Caki2 (cell line): ENCODE results near the gene PTPRN2. TPM values are rescaled to one million over a fixed set of nuclear protein-coding genes. Genes with fewer than 3 reads are reported as not detected.
"Not testable (repeated sequence)": the region's sequence is repeated elsewhere in the genome, so short reads cannot be mapped to it uniquely, and the experiment has no call there.

Experiments
- DNase-seq: peaks from one replicate; pipeline ENCODE4 v3.0.0-alpha.2; 2015; ENCODE audit warnings: low read depth
- in situ Hi-C: cut with HindIII; loops from 2 replicates; pipeline ENCODE4 v1.10.0; 2016; ENCODE audit warnings: low sequenced_read_pairs, low pct_unique_long_range_greater_than_20kb, mixed read lengths
- total RNA-seq: library from RNA; depleted of rRNA; stranded (reverse); fragments of >200 nt; shearing (Covaris generic); gene quantifications from 2 replicates; pipeline ENCODE4 v1.2.3, GENCODE V29; 2014; ENCODE audit warnings: low replicate concordance

PTPRN2 gene
- total RNA-seq, 1 experiment from 2014 or later = 0.88 TPM

DNA sequence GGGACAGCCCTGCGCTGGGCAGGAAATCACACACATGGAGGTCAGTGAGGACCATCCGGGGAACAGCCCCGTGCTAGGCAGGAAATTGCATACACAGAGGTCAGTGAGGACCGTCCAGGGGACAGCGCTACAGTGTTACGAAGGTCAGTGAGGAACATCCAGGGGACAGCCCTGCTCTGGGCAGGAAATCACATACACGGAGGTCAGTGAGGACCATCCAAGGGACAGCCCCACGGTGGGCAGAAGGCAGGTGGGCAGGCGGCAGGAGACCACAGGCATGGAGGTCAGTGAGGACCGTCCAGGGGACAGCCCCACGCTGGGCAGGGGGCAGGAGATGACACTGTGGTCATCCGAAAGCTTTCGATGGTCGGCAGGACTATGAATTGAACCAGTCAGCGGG lies 79.7 kb downstream of the PTPRN2 start:
- in situ Hi-C loops = no loop called here

DNA sequence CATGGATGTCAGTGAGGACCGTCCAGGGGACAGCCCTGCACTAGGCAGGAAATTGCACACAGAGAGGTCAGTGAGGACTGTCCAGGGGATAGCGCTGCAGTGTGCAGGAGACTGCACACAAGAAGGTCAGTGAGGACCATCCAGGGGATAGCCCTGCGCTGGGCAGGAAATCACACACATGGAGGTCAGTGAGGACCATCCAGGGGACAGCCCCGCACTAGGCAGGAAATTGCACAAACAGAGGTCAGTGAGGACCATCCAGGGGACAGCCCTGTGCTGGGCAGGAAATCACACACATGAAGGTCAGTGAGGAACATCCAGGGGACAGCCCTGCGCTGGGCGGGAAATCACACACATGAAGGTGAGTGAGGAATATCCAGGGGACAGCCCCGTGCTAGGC lies 80.4 kb downstream of the PTPRN2 start:
- in situ Hi-C loops, DNase-seq: not testable (repeated sequence)

More for the DNA sequence above, 79.7 kb downstream of the PTPRN2 start:
- DNase-seq = no peak

DNA sequence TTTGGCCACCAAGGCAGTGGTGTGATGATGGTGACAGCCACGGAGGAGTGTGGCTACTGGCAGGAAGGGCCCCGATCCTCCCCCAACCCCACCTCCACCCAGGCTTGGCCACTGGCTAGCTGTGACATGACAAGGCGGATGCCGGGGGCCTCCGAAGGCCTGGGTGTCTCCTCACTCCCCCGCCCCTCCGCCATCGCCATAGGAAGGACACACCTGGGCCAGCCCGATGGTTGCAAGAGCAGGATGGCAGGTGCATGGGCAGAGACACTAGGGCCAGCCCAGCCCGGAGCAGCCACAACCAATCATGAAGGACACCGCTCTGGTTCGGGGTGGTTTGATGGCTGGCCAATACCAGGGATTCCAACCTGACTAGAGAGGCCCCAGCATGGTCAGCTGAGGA lies 81.0 kb downstream of the PTPRN2 start:
- in situ Hi-C loops = no loop called here
- no peak for DNase-seq

DNA sequence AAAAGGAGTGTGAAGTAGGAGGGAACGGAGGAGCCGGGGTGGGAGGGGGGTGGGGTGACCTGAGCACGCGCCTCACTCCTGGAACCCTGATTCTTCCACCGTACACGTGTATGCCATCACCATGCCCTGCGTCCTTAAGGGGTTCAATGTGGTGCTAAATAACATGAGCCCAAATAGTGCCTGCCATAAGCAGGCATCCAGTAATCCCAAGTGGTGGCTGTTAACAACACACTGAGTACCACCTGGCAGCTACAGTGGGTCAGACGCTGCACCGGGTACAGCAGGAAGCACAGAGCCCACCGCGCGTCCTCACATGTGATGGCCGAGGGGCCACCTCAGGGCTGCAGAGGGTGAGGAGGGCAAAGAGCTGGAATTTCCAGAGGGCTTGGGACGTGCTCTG lies 81.9 kb downstream of the PTPRN2 start:
- in situ Hi-C loops = no loop called here

DNA sequence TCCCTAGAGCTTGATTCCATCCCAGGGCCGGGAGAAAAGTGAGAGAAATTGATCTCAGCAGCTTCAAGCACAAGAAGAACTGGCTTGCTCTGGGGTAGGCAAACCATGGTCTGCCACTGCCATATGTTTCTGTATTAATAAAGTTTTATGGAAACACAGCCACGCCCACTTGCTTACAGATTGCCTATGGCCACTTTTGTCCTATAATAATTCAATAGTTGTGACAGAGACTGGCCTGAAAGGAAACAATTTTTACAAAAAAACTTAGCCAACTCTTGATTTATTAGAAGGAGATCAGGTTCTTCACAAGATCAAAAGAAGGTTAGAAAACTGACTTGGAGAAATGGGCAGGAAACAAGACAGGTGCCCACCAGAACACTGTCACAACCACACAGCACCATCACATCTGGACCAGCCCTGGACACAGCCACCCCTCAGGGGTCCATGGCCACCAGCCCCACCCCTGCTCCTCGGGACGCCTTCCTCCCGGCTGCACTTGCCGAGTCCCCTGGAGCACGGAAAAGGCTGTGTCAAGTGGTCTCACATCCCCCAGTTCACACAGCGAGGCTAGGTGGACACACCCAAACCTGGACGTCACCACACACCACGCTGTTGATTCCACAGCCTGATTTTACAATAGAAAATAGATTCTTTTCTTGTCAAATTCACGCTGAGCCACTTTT lies 85.4 kb downstream of the PTPRN2 start:
- DNase-seq = no peak
- in situ Hi-C loops = no loop called here

More for the DNA sequence above, 81.9 kb downstream of the PTPRN2 start:
- no peak for DNase-seq

DNA sequence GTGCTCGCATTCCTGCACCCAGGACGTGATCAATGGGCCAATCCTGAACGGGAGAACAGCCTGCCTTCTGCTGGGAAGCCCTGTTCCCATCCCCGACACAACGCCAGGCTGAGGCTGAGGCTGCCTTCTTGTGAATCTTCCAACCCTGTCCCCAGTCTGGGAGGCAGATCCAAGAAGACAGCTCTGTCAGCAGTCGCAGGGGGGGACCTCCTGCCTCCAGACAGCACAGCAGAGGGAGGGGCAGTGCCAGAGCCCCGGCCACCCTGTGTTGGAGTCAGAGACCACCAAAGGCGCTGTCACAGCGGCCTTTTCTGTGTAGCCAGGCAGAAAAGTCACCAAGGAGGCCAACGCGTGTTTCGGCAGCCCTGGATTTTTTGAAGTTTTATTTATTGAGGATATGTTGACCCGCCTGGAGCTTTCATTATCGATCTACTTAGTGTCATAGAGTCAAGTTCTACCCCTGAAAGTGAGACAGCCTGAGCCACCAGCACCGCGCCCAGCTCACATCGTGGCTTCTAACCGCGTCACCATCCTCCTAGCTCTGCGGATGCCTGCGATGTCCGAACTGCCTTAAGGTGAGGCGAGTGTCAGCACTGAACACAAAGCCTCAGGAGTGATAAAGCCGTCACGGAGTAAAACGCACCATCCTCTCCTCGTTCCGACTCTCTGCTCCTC lies 86.1 kb downstream of the PTPRN2 start:
- in situ Hi-C loops = no loop called here
- DNase-seq = no peak

DNA sequence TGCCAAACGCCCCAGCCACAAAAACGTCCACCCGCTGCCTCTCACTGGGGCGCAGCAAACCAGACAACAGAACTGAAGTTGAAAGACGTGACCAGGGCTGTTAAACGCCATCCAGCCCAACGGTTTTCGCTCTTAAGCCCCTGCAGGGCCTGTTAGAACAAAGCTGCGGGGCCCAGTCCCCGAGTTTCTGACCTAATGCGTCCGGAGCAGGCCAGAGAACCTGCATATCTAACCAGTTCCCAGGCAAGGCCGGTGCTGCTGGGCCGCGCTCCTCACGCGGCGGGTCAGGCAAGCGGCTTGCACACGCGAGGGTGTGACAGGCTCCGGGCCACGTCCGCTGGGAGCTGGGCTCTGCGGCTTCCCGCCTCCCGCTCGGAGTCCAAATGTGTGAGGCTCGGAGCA lies 87.0 kb downstream of the PTPRN2 start:
- in situ Hi-C loops = no loop called here
- DNase-seq = no peak

DNA sequence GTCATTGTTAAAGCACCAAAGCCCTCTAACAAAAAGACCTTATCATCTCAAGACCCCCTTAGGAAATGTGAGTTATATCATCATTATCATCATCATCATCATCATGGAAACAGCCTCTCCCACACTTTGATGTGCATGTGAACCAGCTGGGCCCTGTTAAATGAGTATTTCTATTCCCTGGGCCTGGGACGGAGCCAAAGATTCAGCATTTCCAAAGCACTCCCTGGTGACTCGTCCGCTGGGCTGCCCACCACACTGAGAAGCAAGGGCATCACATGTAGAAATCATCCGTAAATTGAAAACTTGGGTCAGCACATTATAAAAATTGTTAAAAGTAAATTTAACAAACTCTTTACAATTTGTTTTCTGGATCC lies 88.6 kb downstream of the PTPRN2 start:
- DNase-seq = no peak
- in situ Hi-C loops = no loop called here

DNA sequence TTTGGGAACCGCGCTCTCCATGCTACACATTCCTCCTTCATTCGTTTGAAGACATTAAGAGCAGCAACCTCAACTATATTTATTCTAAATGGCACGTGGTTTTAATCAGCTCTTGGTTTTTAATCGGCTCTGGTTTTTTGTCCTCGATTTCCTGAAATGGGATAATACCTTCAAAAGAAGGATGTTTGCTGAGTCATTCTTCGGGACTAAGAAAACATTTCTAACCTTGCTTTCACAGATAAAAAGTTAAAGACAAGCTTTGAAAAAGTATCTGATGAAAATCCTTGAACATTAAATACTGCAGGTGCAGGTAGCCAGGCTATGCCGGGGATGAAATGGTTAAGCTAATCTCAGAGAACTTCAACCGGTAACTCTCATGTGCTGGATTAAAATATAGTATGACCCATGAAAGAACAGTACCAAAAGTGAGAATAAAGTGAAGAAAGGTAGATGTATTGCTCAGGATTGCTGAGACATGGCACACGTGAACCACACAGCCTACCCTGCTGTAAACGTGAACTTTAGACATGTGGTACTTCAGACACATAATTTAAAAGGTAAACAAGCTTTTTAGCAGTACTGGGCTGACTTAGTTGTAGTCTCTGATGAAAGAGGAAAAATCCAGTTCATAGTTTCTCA lies 89.1 kb downstream of the PTPRN2 start:
- no peak for DNase-seq
- in situ Hi-C loops = no loop called here

DNA sequence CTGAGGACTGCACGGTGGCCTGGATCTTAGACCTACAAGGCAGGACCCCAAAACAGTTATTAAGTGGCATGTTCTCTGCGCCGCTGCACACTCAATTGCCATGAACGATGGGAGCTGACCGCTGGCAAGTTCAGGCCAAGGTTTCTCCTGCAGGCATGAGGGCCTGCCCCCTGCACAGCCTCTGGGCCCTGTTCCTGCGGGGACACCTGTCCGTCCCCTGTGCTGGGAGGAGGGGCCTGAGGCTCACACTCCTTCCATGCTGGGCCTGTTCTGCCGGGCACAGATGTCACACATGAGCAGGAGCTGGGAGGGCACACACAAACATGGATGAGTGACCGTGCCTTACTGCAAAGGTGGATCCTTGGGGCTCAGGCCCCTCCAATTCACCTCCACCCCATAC lies 90.0 kb downstream of the PTPRN2 start:
- in situ Hi-C loops = no loop called here
- no peak for DNase-seq

DNA sequence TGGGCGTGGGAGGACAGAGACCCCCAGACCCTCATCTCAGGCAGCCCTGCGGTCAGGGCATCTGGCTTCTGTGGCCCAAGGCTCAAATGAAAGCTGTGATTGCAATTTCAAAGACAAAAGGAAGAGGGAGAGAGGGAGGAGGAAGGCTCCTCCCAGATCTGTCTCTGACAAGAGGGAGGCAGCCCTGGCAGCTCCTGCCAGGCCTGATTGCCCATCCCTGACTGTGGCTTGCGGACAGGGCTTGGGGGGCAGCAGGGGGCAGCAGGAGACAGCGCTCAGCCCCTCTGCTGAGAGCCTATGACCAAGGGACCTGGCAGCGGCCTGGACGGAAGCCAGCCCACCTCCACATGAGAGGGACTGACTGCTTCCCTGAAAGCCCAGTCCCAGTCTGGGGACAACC lies 91.8 kb downstream of the PTPRN2 start:
- in situ Hi-C loops = no loop called here

DNA sequence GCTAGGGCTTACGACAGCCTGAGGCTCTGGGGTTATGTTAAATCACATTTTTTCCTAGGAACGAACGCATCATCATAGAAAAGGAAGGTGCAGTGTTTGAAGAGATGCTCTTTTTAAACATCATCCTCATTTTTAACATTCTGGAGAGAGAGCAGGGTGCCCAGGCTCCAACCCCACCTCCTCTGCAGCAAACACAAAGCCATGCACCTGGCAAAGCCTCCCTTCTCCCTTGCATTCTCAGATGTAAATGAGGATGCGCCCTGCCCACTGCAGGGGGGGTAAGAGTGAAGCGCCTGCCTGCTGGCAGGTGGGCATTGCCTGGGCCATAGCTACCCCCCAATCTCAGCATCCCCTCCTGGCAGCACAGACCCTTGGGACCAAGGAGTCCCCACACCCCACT lies 92.4 kb downstream of the PTPRN2 start:
- DNase-seq = no peak
- in situ Hi-C loops = no loop called here

More for the DNA sequence above, 91.8 kb downstream of the PTPRN2 start:
- DNase-seq = peak; percentile 34

DNA sequence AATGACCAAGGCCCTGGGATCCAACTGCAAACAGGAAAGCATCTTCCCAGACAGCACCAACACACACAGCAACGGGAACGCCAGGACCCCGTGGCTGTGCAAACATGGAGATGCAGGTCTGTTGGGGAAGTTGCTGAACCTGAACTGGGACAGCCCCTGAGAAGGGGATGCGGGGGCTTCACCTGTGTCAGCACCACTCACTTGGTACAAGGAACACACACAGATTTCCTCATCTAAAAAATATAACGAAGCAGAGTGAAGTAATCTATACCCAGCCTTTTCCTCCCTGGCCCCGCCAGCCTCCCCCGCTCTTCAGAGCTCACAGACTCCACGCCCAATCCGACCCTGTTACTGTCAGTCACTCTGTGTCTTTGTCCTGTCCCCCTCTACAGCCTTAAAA lies 93.0 kb downstream of the PTPRN2 start:
- DNase-seq = no peak
- in situ Hi-C loops = no loop called here

DNA sequence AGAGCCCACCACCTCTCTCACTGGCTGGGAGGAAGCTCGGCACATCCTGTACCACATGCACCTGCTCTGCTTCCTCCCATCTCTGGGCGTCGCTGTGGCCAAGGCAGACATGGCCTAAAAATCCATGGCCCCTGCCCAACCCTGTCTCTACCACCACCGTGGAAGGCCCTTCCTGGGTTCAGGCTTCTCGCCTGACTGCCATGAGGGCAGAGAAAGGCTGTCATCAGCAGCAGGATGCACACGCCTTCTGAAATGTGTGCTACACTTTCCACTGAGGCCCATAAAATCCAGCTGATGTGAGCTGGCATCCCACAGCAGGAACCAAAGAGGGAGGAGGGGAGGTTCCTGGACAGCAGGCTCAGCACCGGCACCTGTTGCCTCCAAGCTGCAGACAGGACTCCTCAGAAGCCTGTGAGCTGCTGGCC lies 93.4 kb downstream of the PTPRN2 start:
- in situ Hi-C loops = no loop called here
- DNase-seq = no peak

DNA sequence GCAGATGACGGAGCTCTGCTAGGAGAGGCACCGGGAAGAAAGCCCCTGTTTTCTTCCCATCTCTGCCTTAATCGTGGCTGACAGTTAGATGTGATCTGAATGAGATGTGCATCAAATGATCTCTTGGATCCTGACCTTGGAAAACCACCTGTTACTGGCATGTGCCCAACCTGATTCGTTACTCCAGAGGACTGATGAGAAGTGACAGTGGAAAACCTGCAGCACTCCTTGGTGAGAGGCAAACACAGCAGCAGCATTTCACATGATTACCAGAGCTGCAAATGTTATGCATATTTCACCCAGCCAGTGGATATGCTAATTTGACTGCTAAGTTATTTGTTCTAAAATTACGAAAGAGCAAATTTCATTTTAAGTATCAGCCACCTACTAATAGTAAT lies 95.3 kb downstream of the PTPRN2 start:
- in situ Hi-C loops = no loop called here
- DNase-seq = no peak

DNA sequence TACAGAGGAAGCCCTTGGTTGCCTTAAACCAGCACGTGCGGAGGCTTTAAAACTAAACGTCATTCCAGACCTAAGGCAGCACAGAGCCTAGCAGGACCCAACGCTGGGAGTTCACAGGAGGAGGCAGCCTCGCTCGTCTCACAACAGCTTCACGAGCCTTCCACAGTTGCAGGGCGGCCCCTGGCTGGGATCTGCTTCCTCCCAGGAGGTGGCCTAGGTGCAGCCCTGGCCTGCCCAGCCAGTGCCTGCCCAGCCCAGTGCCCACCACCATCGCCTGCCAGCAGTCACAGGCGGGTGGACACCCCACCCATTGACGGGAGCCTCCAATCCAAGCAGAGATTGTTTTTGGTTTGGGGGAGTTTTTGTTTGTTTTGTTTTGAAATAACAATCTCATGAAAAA lies 96.5 kb downstream of the PTPRN2 start:
- no peak for DNase-seq
- in situ Hi-C loops = no loop called here

DNA sequence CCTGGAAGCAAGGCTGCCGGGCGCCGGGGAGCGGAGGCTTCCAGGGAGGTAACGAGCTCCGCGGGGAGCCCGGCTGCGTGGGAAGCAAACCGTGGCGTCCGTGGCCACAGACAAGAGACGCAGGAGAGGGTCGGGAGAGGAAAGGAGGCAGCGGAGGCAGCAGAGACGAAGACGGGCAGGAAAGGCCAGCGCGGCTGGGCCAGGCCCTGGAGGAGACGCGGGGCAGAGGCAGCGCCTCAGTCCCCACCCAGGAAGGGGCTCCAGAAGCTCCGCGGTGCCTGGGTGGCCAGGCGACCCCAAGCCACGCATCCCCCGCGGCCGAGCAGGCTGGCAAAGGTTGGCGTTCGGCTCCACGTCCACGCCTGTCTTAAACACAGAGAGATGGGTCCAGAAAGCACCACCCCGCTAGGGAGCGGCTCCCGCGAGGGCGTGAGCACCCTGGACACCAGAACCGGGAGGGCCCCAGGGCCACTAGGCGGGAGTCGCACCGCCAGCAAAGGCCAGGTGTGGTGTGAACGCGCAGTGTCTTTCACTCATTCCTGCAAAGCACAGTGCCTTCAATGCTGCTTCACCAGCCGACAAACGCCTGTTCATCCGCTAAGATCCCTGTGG lies 97.3 kb downstream of the PTPRN2 start:
- DNase-seq = no peak
- in situ Hi-C loops = no loop called here

DNA sequence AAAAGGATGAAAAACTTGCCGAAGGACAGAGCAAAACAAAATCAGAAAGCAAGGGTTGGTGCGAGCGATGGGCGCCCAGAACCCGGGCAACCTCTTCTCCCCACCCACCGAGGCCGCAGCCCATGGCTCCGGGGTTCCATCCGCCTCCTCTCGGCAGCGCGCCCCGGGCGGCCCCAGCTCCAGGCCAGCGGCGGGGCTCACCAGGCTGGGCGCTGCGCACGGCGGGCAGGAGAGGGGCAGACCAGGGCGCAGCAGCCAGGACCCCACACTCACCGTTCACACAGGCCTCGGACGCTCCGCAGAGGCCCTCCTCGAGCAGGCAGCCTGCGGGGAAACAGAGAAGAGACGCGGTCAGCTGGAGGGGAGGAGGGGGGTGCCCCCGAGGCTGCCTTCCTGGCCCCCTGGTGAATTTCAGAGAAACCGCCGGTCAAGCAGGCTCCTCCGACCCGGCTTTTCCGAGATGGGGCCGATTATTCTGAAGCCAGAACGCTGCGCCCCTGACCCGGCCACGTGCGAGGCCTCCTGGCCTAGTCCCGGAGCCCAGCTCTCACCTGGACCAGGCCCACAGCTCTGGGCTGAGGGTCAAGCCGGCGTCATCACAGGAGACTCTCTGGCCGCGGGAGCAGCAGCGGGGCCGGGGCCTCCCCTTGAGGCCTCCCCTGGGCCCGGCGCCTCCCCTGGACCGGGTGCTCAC lies 98.0 kb downstream of the PTPRN2 start:
- no peak for DNase-seq
- in situ Hi-C loops = no loop called here
